ENCODE data around the gene SPINT1.
A peak's percentile ranks its signal among the peaks of the same experiment; 100 is the strongest.

Gene SPINT1

GRCh38 chr15:40894681-40895448, 51.0 kb downstream of the SPINT1 start:
- DNase-seq, result peak; percentile 69

GRCh38 chr15:40899536-40900207, 55.8 kb downstream of the SPINT1 start:
- no peak for DNase-seq

GRCh38 chr15:40900256-40901052, 56.6 kb downstream of the SPINT1 start:
- DNase-seq, result no peak

DNA sequence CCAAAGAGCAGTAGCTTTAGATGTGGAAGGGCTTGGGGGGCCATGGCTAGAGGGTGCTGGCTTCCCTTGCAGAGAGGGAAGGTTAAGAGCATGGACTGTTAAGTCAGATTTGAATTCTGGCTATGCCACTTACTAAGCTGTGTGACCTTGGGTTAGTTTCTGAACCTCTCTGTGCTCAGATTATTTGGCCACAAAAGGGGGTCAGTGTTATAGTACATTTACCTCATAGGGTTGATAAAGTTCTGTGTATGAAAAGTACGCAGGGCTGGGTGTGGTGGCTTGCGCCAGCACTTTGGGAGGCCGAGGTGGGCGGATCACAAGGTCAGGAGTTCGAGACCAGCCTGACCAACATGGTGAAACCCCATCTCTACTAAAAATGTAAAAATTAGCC, 57.2 kb downstream of the SPINT1 start:
- no peak for DNase-seq

DNA sequence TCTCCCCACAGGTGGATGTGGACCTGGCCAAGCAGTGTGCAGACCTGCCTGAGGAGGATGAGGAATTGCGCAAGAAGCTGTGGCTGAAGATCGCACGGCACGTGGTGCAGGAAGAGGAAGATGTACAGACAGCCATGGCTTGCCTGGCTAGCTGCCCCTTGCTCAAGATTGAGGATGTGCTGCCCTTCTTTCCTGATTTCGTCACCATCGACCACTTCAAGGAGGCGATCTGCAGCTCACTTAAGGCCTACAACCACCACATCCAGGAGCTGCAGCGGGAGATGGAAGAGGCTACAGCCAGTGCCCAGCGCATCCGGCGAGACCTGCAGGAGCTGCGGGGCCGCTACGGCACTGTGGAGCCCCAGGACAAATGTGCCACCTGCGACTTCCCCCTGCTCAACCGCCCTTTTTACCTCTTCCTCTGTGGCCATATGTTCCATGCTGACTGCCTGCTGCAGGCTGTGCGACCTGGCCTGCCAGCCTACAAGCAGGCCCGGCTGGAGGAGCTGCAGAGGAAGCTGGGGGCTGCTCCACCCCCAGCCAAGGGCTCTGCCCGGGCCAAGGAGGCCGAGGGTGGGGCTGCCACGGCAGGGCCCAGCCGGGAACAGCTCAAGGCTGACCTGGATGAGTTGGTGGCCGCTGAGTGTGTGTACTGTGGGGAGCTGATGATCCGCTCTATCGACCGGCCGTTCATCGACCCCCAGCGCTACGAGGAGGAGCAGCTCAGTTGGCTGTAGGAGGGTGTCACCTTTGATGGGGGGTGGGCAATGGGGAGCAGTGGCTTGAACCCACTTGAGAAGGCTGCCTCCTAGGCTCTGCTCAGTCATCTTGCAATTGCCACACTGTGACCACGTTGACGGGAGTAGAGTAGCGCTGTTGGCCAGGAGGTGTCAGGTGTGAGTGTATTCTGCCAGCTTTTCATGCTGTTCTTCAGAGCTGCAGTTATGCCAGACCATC, 59.0 kb downstream of the SPINT1 start:
- no peak for DNase-seq

- no peak for DNase-seq
Observed at GRCh38 chr15:40904552-40905201, 60.8 kb downstream of the SPINT1 start.

GRCh38 chr15:40906091-40906990, 62.5 kb downstream of the SPINT1 start:
- peak; percentile 78 for DNase-seq

DNA sequence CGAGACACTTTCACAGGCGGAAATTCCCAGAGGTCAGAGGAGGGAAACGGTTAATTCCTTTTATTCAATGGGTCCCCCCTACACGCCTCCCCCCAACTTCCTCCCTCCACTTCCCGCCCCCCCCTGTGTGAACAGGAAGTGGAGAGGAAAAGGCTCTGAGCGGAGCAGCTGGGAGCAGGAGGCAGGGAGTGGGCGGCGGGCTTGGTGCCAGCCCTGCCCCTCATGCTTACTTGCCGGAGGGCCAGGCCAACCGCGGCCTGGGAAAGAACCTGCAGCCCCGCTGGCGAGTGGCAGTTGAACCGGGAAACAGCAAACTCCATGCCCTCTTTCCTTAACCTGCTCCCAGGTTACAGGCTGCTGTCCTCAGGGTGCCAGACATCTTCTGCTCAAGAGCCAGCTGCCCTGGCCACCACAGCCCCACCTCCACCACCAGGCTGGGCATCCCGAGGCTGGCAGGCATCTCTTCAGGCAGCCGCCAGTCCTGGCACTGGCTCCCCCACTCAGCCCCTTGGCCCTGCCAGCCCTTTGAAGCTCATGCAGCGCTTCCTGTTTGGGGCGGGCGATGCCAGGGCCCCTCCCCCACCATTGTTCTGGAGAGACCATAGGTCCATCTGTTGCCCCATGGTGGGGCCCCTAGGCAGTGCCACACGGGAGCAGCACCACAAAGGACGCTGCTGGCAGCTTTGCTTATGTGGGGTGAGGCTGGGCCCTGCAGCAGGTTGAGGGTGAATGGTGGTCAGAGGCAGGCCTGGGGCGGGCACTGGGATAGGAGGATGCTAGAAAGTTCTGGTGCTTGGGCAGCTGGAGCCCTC, 63.3 kb downstream of the SPINT1 start:
- peak; percentile 64 for DNase-seq
